ENCODE measurements around the gene GUCY2C.

The GUCY2C gene

DNA sequence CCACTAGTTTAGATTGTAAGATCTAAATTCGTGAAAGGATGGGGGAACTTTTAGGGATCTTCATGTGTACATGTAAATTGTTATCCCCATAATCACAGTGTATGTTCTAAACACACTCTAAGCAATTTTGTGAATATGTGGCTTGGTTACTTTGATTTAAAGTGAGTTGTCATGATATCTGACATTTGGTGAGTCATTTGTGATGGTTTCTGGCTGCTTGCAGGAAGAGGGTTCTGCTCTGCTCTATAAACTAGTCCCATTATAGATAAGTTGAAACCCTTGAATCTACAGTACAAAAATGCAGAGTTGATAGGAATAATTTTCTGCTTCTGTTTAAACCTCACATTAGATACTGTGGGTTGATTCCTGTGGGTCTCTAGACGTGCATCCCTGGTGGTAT, 14.8 kb downstream of the GUCY2C start:
- no peak for DNase-seq

DNA sequence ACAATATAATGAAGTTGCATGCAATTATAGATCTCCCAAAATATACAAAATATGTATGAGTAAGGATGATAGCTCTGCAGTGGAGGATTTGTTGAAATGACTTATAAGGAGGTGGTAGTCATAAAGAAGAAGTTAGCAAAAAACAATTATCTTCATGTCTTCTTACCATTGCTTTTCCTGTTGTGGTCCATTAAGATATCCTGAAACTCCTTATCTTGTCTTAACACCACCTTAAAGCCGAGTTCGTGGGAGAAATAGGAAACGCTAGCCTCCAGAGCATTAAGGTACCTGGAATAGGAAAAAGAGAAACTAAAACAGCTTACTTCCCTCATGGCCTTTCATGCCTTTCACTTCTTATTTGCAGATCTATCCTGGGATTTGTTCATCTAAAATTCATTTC, 15.2 kb downstream of the GUCY2C start:
- DNase-seq = no peak

DNA sequence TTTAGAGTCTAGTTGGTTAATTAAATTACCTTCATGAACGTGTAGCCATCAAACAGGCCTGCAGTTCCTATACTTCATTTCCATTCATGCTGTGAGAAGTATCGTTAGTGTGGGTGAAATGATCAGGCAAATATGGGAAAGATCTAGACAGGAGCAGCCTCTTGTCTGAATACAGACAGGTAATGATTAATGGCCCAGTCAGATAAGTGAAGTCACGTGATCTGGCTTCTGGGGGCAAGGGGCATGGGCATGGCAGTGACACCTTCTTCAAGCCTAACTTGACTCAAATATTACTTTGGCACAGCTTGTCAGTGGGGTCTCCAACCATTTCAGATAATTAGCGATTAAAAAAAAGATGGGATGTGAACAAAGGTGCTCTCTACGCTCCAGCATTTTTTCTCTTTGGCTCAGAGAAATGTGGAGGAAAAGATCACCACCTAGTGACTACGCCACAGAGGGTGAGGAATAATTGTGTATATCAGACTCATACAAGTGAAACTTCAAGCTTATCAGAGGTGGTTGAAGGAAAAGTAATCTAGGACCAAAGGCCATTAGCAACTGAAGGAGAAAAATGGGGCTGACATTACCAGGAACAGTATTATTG, 17.8 kb downstream of the GUCY2C start:
- DNase-seq = no peak

DNA sequence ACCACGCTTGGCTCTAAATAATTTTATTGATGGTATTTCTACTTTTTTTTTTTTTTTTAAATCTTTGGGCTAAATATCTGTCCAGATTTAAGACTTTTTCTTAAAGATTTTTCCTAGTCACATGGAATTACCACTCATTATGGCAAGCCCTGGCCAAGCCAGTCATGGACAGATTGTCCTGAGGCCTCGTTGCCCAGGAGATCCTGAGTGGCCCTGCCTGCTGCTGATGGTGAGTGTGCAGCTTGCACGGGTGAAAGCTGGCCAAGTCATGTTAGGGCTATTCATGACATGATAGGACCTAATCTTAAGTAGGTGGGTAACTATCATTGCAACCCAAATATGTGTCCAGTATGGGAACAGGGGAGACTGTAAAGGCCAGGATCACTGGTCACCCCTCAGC, 27.8 kb downstream of the GUCY2C start:
- DNase-seq = no peak

DNA sequence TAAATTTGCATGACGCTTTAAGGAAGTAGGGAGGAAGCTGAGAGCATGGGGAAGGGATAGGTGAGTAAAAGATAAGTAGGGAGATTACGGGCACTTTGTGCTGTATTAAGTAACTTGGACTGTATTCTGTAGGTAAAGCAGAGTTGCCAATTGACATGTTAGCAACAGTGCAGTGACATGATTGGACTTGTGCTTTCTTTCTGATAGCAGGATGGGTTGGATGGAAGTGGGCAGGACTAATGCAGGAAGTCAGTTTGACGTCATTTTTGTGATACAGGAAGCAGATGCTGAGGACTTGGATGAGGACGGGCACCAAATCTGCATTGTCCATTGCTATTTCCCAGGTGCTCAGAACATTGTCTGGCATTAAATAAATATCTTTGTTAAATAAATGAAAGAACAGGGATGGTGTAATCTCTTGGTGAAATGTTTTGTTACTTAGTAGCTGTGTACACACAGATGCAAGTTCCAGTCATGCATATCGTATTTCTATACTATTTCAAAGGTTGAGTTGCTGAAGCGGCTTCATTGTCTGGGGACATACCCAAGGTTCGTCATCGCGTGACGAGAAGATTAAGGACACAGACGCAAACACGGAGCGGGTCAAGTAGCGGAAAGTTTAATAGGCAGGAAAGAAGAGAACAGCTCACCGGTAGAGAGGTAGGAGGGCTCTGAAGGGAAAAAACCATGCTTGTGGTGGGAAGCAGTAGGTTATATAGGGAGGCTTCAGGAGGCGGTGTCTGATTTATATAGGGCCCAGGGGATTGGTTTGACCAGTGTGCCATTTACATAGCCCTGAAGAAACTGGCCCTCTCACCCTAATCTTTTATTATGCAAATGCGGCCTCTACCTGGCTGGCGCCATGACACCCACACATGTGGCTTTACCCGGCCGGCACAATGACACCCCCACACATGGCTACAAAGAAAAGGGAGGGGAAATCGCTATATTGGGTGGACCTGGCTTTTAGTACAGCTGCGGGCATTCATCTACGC, 30.7 kb downstream of the GUCY2C start:
- DNase-seq = no peak

DNA sequence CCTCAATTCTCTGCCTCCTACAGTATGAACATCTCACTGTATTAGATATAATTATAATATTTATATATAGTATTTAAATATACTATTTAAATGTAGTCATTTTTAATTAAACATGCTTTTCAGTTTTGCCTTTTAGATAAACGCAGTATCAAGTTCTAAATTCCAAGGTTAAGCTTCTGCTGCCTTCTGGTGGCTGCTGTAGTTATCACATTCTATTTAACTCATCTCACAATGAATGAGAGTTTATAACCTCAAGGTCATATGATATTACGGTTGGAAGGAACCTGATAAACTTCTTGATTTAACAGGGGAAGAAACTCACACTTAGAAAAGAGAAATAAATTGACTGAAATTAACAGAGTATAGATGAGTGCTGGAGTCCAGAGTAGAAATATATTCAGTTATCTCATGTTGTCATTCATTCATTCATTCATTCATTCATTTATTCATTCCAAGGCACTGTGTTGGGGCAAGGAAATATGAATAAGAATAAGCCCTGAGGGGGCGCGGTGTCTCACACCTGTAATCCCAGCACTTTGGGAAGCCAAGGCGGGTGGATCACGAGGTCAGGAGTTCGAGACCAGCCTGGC, 31.9 kb downstream of the GUCY2C start:
- DNase-seq = peak; percentile 16

DNA sequence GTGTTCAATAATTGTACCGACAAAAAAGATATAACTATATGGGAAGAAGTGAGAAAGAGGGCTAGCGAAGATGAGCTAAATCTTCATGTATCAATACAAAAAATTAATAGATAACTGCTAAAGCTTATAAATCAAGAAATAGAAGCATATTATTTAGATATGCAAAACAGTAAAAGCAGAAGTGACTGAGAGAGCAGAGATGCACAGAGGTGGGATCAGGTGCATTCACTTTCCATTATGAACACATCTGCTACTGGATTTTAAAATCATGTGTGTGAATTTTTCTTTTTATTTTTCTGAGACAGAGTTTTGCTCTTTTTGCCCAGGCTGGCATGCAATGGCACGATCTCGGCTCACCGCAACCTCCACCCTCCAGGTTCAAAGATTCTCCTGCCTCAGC, 33.4 kb downstream of the GUCY2C start:
- no peak for DNase-seq

DNA sequence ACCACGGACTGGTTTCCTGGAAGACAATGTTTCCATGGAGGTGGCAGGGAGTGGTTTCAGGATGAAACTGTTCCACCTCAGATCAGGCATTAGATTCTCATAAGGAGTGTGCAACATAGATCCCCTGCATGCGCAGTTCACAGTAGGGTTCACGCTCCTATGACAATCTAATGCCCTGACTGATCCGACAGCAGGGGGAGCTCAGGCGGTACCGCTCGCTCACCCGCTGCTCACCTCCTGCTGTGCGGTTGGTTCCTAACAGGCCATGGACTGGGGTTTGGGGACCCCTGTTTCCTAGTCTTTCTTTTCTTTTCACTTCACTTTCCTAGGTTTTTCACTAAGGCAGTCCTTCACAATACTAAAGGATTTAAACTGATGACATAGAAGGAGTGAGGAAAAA, 39.6 kb downstream of the GUCY2C start:
- no peak for DNase-seq

DNA sequence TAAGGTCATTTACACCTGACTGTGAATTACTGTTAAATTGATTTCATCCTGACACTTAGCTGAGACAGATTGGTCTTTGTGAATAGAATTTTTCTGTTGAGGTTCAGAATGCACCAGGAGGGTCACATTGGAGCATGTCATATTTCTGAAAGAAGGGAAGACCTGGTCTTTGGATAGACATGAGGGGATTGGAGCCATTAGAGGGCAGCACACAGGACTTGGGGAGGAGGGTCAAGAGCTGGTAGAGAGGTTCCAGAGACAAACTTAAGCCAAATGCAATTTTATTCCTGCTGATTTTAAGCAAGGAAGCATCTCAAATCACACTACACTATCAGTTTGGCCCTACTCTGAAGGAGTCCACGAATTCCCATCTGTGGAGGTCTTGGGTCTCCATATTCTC, 41.1 kb downstream of the GUCY2C start:
- DNase-seq = no peak

DNA sequence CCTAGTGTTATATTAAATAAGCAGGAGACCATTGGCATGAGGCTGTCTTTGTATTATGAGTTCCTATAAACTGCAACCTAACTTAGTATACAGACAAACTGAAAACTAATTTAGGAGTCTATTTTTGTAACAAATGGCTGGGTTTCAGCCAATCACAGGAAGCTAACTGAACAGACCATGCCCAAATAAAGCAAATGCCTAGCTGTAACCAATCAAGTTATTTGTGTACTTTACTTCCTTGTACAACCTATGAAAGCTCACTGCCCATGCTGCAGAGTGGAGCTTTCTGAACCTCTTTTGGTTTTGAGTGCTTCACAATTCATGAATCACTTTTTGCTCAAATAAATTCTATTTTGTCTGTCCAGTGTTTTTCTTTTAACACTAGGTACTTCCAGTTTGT, 41.6 kb downstream of the GUCY2C start:
- no peak for DNase-seq

DNA sequence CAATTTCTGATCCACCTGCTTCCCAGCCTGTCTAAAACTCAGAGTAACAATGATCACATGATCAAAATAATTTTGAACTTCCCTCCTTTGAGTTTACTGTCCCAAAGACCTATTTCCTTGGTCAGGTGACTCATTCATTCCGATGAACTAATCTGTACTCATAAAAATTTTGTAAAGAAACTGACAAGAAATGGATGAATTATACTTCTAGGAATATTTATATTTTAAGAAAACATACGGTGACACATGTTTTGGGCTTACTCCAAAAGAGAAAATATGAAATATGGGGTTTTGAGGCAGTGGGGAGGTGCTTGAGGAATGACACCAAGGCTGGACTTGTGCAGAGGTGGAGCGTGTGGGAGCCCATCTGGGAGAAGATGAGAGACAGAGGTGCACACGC, 42.0 kb downstream of the GUCY2C start:
- peak; percentile 3 for DNase-seq

DNA sequence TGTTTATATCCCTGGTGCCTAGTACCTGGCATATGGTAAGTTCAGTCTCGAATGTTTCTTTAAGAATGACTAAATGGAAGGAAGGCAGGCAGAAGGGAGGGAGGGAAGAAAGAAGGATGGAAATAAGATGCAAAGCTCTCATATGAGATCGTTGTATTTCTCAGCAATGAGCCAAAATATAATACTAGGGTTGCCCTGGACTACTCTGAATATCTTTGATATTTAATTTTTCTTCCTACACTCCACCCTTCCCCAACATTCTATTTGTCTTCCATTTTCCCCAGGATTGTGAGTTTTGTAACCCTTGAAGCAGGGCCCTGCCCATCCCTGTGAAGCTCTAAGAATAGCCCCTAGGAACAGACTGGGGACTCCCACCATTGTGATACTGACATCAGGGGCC, 43.9 kb downstream of the GUCY2C start:
- DNase-seq = no peak

DNA sequence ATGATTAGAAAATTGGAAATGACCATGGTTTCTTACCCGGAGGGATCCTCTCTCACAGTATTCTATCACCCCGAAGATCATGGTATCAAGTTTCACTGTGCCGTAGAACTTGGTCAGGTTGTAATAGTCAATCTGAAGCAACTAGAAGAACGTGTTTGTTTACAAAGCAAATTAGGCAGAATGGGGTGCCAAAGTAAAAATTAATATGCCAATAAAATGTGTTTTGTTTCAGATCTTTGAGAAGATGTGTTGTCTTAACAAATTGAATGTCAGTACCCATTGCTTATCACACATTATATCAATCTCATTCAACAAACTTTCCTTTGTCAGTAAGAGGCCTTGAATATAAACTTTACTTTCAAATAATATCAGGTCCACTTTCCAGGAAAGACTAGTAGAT, 45.0 kb downstream of the GUCY2C start:
- no peak for DNase-seq

DNA sequence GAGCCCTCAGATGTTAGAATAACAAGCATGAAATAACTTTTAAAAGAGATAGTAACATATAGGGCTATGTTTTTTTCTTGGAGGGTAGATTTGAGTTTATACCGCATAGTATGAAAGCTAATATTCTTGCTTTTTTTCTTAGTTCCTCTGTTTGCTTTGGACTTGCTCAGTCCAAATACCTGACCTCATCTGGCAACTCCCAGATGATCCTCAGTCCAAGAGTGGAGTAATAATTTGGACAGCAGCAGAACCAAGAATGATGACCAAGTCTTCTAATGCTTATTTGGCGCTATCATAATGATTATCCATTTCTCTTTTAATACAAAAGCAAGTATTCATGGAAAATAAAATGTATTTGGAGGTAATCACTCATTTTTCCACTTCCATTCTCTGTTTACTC, 45.6 kb downstream of the GUCY2C start:
- DNase-seq = no peak

DNA sequence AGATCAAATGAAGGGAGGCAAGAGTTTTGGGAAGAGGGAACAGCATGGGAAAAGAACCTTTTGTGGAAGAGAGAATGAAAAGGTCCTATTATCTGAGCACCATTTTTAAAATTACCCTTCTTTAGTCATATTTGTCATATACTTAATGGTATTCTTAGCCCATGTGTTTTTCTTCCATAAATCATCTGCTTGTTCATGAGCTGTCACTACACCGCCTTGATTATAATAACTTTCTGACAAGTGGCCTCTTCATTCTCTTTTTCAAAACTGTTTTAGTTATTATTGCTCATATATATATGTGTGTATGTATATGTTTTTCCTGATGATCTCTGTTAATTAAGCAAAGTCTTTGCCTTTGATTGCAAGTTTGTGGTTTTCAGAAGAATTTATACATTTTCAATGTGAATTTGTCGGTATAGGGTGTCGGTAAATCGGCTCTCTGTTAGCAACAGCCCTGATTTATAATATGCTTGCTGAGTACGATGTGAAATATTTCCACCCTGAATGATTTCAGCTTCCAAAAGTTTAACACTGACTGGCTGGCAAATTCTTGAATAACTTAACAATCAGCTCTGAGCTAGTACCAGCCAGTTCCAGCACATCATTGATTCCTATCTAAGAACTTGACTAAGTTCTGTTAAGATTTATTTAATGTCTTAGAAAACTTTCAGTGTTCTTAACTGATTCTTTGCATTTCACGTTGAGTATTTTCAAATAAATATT, 49.2 kb downstream of the GUCY2C start:
- no peak for DNase-seq

DNA sequence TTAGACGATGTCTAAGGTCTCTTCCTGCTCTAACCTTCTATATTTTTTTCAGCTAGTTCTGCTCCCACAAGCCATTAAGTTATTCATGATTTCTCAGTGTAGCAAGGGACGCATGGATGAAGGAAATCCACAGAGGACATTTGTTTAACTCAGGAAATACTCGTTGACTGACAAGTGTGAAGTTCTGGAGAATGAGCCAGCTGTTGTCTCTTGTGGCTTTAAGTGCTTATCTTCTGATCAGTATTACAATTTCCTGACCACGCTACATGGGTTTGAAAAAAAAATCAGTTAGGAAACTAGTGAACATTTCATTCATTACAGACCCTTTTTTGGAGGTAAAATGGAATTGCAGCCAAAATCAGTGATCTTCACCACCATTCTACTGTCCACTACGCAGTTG, 53.1 kb downstream of the GUCY2C start:
- DNase-seq = no peak

DNA sequence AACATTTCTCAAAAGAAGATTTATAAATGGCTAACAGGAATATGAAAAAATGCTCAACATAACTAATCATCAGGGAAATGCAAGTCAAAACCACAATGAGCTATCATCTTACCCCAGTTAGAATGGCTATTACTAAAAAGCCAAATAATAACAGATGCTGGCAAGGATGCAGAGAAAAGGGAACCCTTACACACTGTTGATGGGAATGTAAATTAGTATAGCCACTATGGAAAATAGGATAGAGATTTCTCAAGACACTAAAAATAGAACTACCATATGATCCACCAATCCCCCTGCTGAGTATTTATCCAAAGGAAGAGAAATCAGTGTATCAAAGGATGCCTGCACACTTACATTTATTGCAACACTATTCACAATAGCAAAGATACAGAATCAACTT, 58.3 kb downstream of the GUCY2C start:
- no peak for DNase-seq

DNA sequence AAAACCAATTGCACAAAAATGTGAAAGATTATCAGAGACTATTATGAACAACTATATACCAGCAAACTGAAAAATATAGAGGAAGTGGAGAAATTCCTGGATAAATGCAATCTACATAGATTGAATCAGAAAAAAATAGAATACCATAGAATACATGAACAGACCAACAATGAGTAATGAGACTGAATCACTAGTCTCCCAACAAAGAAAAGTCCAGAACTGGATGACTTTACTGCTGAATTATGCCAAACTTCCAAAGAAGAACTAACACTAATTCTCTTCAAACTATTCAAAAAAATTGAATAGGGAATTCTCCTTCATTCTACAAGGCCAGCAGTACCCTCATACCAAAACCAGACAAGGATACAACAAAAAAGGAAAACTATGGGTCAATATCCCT, 60.6 kb downstream of the GUCY2C start:
- peak; percentile 18 for DNase-seq

DNA sequence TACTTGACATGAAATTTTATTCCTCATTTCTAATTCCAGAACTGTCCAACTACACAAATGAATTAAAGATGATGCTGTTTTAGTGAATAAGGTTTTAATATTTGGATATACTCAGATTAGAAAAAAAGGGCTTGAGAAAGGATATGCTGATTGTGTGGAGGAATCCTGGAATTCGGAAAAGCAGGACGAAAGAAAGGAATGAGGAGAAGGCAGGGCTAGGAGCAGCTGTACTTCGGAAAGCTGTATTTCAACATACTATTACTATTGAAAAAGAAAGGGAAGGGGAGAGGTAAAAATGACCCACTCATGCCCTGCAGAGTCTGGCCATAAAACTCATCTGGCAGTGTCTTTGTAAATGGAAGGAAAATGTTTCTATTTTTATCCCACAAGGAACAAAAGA, 65.6 kb downstream of the GUCY2C start:
- no peak for DNase-seq

DNA sequence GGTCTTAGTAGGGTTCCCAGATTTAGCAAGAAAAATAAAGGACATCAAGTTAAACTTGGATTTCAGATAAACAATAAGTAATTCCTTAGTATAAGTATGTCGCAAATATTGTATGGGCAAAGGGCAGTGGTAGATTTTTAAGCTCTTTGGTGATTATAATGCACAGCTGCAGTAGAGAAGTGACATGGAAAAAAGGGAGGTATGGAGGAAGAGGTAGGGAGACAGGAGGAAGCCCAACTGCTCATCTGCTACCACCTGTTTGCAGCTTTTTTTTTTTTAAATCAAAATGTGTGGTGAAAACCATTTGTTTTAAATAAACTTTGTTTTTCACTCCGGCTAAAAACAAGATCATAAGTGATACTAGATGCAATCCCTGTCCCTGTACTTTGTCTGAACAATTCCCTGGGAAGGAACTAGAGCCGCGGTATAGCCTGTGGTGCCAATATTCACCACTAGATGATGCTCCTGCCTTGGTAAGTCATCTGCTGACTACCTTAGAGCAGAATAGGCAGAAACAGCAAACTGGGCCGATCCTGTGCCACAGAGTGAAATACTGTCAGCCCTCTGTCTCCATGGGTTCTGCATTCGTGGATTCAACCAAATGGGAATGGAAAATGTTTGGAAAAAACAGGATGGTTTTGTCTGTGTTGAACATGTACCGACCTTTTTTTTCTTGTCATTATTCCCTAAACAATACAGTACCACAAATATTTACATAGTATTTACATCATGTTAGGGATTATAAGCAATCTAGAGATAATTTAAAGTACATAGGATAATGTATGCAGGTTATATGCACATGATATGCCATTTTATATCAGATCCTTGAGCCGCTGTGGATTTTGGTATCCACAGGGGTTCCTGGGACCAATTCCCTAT, 66.3 kb downstream of the GUCY2C start:
- DNase-seq = peak; percentile 51

DNA sequence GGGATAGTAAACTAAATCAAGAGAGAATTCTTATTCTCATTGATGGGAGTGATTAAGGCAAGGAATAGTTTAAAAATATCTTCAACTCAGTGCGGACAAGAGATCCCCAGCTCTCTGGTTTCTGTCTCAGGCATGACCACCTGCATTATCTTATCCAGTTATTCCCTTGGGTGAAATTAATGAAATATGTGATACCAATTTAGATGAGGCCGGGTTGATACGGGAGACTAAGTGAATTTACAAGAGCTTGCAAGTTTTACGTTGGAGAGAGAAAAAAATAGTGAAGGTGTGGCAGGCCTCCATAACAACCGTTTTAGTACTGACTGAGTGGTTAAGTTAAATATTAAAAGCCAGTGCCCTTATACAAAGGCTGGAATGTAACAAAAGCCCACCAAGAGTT, 67.6 kb downstream of the GUCY2C start:
- DNase-seq = no peak

DNA sequence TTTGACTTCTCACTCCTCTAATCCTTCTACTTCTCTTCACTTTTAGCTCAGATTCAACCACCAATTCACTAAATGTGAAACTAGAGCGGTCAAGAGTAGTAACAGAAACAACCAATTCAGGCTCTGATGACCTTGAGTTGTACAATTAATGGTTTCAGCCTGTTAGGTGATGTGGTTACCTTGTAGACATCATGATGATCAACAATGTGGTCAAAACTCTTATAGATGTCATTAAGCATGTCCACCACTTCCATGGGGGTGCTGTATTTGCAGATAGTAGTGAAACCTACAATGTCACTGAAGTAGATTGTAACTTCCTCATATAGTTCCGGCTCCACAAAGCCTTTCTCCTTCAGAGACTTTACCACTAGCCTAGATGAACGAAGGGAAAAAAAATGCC, 74.6 kb downstream of the GUCY2C start:
- DNase-seq = no peak

All from fibroblast of skin of right biceps (primary cell).